ENCODE measurements around the gene SIL1. TPM values are rescaled to one million over a fixed set of nuclear protein-coding genes. Genes with fewer than 3 reads are reported as not detected.

The SIL1 gene
- polyA plus RNA-seq, 2 of the 4 experiments (the other 2 are of a cell fraction): 27.6 to 45.5 TPM

- no peaks in the 10 kb centered on the region for H3K9me3 ChIP-seq
- no peak overlapping the region for H3K27ac ChIP-seq
- POLR2A ChIA-PET: no interaction called here
- CTCF ChIA-PET: interaction anchor here (1.6 kb wide), 1 partner anchor 11 kb away, joined by 6 read pairs; no protein-coding TSS in a partner anchor
- no peak overlapping the region for H3K4me2 ChIP-seq
- DNase-seq (ENCODE audit: low read depth in 1 of 2, low spot score in 1 of 2) (no peak), ATAC-seq (no peak), FAIRE-seq (no peak)
- WGBS (ENCODE audit: missing lambda C conversion rate): 74% methylated on average over 4 of the region's 4 CpGs
- no peak overlapping the region for H3K4me3 ChIP-seq
- no peaks in the 10 kb centered on the region for H3K4me1 ChIP-seq
- no peak for TF ChIP-seq PHF8 (IDR thresholded peaks at IDR 0.05; ENCODE audit: borderline replicate concordance, low read depth)
- TF ChIP-seq EHMT2 (IDR thresholded peaks at IDR 0.05; ENCODE audit: low read depth): no peak
- no peak for TF ChIP-seq MAFK (IDR thresholded peaks at IDR 0.05; ENCODE audit: partially characterized antibody)
- no peak for TF ChIP-seq ZNF302 (CRISPR knock-in tag; IDR thresholded peaks at IDR 0.05)
- no peak for TF ChIP-seq FOSL2 (IDR thresholded peaks at IDR 0.05)
- TF ChIP-seq FOSL2 (CRISPR knock-in tag; IDR thresholded peaks at IDR 0.05): no peak
- TF ChIP-seq, protein P1, sequence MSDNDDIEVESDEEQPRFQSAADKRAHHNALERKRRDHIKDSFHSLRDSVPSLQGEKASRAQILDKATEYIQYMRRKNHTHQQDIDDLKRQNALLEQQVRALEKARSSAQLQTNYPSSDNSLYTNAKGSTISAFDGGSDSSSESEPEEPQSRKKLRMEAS (IDR thresholded peaks at IDR 0.05): no peak
- TF ChIP-seq EHF (CRISPR knock-in tag; IDR thresholded peaks at IDR 0.05): no peak
- no peak for TF ChIP-seq E2F6 (IDR thresholded peaks at IDR 0.05; ENCODE audit: borderline replicate concordance, low read depth)
- TF ChIP-seq HDAC2 (IDR thresholded peaks at IDR 0.05): no peak
- TF ChIP-seq NPAS2 (CRISPR knock-in tag; IDR thresholded peaks at IDR 0.05; ENCODE audit: borderline replicate concordance): no peak
- no peak for TF ChIP-seq REST (IDR thresholded peaks at IDR 0.05)
- TF ChIP-seq ESRRA (IDR thresholded peaks at IDR 0.05; ENCODE audit: borderline replicate concordance, low read length): no peak
- TF ChIP-seq, protein P2, sequence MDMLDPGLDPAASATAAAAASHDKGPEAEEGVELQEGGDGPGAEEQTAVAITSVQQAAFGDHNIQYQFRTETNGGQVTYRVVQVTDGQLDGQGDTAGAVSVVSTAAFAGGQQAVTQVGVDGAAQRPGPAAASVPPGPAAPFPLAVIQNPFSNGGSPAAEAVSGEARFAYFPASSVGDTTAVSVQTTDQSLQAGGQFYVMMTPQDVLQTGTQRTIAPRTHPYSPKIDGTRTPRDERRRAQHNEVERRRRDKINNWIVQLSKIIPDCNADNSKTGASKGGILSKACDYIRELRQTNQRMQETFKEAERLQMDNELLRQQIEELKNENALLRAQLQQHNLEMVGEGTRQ (IDR thresholded peaks at IDR 0.05): no peak
- no peak for TF ChIP-seq CBX2 (IDR thresholded peaks at IDR 0.05; ENCODE audit: borderline replicate concordance, low read depth)
- TF ChIP-seq RARB (CRISPR knock-in tag; IDR thresholded peaks at IDR 0.05): no peak
These were observed 77.6 kb downstream of the SIL1 start for GRCh38 chr5:139120521-139120920.

DNA sequence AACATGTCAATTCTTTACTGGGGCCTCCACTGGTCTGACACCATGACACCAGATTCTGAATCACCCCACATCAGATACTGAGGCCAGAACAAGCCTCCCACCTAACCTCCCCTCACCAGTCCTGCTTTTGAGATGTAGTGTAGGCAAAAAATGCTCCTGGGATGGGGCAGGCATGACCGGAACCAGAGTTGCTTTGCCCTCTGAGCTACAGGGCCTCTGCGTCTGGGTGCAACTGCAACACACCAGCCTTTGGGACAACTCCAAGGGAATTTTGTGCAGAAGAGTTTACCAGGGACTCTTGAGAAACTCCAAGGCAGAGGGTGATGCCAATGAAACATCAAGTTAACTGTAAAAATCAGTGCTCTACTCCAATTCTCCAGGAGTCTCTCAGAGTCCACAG lies 79.4 kb downstream of the SIL1 start:
- Histone ChIP-seq H3K4me2 (no peak overlapping the region), H3K4me3 (no peak overlapping the region), H3K27ac (no peak overlapping the region), H3K4me1 (no peaks in the 10 kb centered on the region), H3K9me3 (no peaks in the 10 kb centered on the region)
- no peak for TF ChIP-seq ZC3H11A (IDR thresholded peaks at IDR 0.05)
- no peak for TF ChIP-seq ZFP36 (IDR thresholded peaks at IDR 0.05; ENCODE audit: borderline replicate concordance, partially characterized antibody)
- no peak for TF ChIP-seq POLR2AphosphoS2 (conservative IDR thresholded peaks at IDR 0.05; ENCODE audit: low read length)
- no peak for TF ChIP-seq ZNF302 (CRISPR knock-in tag; IDR thresholded peaks at IDR 0.05)
- WGBS (ENCODE audit: missing lambda C conversion rate): 100% methylated on average over 1 of the region's 2 CpGs
- DNase-seq (ENCODE audit: low read depth in 1 of 2, low spot score in 1 of 2) (no peak), FAIRE-seq (no peak), ATAC-seq (no peak)
- ChIA-PET CTCF (interaction anchor here (1.0 kb wide), 1 partner anchor 16 kb away, joined by 3 read pairs; no protein-coding TSS in a partner anchor), POLR2A (no interaction called here)

All from A549 (cell line).